ENCODE data around the gene ATXN1.

The ATXN1 gene

DNA sequence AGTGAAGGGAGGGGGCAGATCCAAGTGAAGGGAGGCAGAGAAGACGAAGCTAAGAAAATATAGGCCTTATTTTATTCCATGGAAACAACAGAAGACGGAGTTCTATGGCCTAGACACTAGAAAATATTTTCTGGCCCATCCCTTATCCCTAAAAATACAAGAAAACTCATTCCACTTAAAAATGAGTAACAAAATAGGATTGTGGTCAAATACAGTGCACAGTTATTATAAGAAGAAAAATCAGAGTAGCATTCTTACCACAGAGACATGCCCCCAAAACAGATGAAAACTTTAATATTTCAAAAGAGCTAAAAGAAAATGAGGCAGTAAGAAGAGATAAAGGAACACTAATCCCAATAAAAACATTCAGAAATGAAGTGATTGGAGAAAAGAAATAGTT lies 320.0 kb downstream of the ATXN1 start:
- no peak overlapping the region for H3K4me3 ChIP-seq (replicated peaks; ENCODE audit: low read depth, low read length)
- TF ChIP-seq, protein P1, sequence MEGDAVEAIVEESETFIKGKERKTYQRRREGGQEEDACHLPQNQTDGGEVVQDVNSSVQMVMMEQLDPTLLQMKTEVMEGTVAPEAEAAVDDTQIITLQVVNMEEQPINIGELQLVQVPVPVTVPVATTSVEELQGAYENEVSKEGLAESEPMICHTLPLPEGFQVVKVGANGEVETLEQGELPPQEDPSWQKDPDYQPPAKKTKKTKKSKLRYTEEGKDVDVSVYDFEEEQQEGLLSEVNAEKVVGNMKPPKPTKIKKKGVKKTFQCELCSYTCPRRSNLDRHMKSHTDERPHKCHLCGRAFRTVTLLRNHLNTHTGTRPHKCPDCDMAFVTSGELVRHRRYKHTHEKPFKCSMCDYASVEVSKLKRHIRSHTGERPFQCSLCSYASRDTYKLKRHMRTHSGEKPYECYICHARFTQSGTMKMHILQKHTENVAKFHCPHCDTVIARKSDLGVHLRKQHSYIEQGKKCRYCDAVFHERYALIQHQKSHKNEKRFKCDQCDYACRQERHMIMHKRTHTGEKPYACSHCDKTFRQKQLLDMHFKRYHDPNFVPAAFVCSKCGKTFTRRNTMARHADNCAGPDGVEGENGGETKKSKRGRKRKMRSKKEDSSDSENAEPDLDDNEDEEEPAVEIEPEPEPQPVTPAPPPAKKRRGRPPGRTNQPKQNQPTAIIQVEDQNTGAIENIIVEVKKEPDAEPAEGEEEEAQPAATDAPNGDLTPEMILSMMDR (IDR thresholded peaks at IDR 0.05; ENCODE audit: low read depth, low read length, missing control alignments): no peak
- no peak for DNase-seq (ENCODE audit: extremely low read depth, low read depth)

DNA sequence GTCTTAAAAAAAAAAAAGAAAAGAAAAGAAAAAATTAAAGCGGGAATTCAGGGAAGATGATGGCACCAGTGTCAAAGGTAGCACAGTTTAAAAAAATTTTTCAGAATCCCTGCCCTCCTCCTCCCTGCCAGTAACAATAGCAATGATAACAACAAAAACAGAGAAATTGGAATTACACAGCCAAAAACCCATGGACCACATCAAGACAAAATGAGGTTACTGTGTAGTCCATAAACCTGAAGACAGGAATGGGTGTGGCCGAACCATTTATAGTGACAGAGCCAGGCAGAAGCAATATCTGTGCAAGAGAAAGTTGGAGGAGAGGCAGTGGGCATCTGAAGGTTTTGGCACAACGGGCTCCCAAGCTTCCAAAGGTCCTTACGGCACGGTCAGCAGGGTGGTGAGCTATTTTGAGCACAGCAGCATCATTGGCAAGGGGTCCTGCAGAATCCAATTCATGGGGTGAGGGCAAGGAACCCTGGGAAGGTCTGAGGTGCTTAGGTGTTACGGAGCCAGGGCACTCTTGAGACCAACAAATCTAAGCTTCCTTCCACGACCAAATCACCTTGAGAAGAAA lies 320.5 kb downstream of the ATXN1 start:
- TF ChIP-seq, protein P1 (IDR thresholded peaks at IDR 0.05; ENCODE audit: low read depth, low read length, missing control alignments): no peak
- DNase-seq (ENCODE audit: extremely low read depth, low read depth): no peak
- no peak overlapping the region for H3K4me3 ChIP-seq (replicated peaks; ENCODE audit: low read depth, low read length)

DNA sequence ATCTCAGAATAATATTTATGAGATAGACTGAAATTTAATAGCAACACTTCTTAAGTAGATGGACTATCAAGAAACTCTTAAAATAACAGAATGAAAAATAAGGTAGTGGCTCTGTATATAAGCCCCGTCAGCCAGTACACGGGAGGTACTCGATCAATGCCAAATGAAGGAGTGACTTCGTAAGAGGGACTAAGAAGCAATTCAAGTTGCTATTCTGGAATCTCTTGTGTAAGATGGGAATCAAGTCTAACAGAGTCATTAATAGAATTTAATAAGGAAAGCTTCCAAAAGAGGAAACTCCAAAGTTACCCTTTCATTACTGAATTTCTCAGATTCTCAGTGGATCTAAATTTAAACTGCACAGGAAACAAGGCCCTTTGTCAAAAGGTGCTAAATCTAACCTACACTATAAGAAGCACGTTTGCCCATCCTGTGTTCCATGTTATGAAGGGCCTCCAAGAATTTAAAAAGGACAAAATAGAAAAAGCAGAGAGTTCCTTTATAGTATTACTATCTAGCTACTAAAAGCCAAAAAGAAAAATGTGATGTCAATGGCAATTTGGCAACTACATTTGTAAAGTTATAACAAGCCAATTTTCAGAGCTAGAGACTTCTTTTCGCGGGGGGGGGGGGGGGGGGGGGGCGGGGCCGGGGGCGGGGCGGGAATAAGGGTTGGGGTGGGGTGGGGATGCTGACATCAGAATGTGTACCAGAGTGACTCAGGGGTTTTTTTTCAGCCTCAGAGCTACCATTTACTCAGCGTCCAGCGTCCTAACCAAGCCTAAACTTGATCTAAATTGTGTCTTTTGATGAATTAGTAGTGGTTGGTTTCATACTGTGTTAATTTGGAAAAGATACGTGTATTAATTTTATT lies 322.3 kb downstream of the ATXN1 start:
- peak; percentile 31 for DNase-seq (ENCODE audit: extremely low read depth, low read depth)
- H3K4me3 ChIP-seq (replicated peaks; ENCODE audit: low read depth, low read length): no peak overlapping the region
- TF ChIP-seq, protein P1 (IDR thresholded peaks at IDR 0.05; ENCODE audit: low read depth, low read length, missing control alignments): no peak

DNA sequence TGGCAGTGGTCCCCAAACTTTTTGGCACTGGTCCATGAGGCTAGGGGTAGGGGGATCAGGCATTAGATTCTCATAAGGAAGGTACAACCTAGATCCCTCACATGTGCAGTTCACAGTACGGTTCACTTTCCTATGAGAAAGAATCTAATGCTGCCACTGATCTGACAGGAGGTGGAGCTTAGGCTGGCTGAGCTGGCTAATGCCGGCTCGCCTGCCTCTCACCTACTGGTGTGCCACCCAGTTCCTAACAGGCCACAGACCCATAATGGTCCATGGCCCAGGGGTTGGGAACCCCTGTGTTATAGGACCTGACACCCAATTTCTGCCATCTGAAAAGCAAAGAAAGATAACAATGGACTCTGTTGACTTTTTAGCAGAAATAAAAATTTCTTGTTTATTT lies 323.3 kb downstream of the ATXN1 start:
- H3K4me3 ChIP-seq (replicated peaks; ENCODE audit: low read depth, low read length): no peak overlapping the region
- TF ChIP-seq, protein P1 (IDR thresholded peaks at IDR 0.05; ENCODE audit: low read depth, low read length, missing control alignments): no peak
- no peak for DNase-seq (ENCODE audit: extremely low read depth, low read depth)

DNA sequence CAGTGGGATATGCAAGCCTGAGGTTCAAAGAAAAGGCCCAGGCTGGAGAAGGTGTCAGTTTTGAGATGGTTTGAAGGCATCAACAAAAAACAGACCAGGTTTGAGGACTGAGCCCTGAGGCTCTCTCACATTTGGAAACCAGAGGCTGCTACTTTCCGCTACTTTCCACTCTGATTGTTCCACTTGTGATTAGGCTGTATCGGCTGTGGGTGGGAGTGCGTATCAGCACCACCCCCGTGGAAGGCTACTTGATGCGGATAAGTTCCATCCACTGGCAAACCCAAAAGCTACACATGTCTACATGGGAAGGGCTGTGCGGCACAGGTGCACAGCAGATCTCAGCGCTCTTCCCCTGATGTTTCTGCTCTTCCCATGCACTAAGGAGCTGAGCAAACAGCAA lies 324.2 kb downstream of the ATXN1 start:
- TF ChIP-seq, protein P1 (IDR thresholded peaks at IDR 0.05; ENCODE audit: low read depth, low read length, missing control alignments): no peak
- no peak overlapping the region for H3K4me3 ChIP-seq (replicated peaks; ENCODE audit: low read depth, low read length)
- no peak for DNase-seq (ENCODE audit: extremely low read depth, low read depth)

DNA sequence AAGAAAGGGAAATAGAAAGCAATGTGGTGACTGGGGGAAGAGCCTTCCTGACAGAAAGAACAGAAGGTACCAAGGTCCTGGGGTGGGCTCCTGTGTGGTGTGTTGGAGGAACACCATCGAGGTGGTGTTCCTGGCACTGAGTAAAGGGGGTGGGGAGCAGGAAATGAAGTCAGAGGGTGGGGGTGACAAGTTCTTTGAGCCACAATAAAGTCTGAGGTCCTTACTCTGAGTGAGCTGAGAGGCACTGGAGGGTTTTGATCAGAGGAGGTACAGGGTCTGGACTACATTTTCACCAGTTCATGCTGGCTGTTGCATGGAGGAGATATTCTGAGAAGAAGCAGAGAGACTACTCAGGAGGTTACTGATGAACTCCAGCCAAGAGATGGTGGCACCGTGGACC lies 324.7 kb downstream of the ATXN1 start:
- TF ChIP-seq, protein P1 (IDR thresholded peaks at IDR 0.05; ENCODE audit: low read depth, low read length, missing control alignments): no peak
- no peak overlapping the region for H3K4me3 ChIP-seq (replicated peaks; ENCODE audit: low read depth, low read length)
- no peak for DNase-seq (ENCODE audit: extremely low read depth, low read depth)

All from HFF-Myc (cell line).